Osteoblast (primary cell): ENCODE results near the gene GAD2. TPM values are rescaled to one million over a fixed set of nuclear protein-coding genes. Genes with fewer than 3 reads are reported as not detected.

Source experiments
- DNase-seq: peaks from one replicate; pipeline ENCODE4 v3.0.0; 2011; ENCODE audit warnings: low spot score, mixed read lengths; ENCODE audit not compliant: insufficient read length; ENCODE audit errors: missing footprints
- H2AFZ ChIP-seq: 2 replicates; pipeline ENCODE4 v1.6.0; 2011; ENCODE audit warnings: mild to moderate bottlenecking, low read length
- H3K27ac ChIP-seq: 2 replicates; pipeline ENCODE4 v1.5.1; 2011; ENCODE audit warnings: mild to moderate bottlenecking, low read depth, low read length, moderate library complexity
- H3K27me3 ChIP-seq: 2 replicates; pipeline ENCODE4 v1.6.0; 2012; ENCODE audit warnings: mild to moderate bottlenecking, control low read depth, inconsistent platforms, low read length, moderate library complexity; ENCODE audit not compliant: insufficient read depth
- H3K36me3 ChIP-seq: 2 replicates; pipeline ENCODE4 v1.5.1; 2011; ENCODE audit warnings: mild to moderate bottlenecking, low read length, control low read depth, moderate library complexity; ENCODE audit not compliant: insufficient read depth
- H3K4me1 ChIP-seq: 2 replicates; pipeline ENCODE4 v1.5.1; 2011; ENCODE audit warnings: mild to moderate bottlenecking, low read length, control low read depth, moderate library complexity; ENCODE audit not compliant: insufficient read depth
- H3K4me2 ChIP-seq: 2 replicates; pipeline ENCODE4 v1.6.0; 2011; ENCODE audit warnings: mild to moderate bottlenecking, low read length; ENCODE audit not compliant: insufficient read depth
- H3K4me3 ChIP-seq: fragments of 200-600 bp; sonication (generic); 3 replicates; pipeline ENCODE4 v1.5.1; 2012; ENCODE audit warnings: mild to moderate bottlenecking, low read length, inconsistent platforms; ENCODE audit not compliant: insufficient read depth
- H3K79me2 ChIP-seq: 2 replicates; pipeline ENCODE4 v1.6.0; 2012; ENCODE audit warnings: mild to moderate bottlenecking, low read length, control low read depth, inconsistent platforms; ENCODE audit not compliant: insufficient read depth
- H3K9me3 ChIP-seq: 2 replicates; pipeline ENCODE4 v1.5.1; 2011; ENCODE audit warnings: low read depth, low read length, control low read depth
- H4K20me1 ChIP-seq: 2 replicates; pipeline ENCODE4 v1.6.0; 2012; ENCODE audit warnings: mild to moderate bottlenecking, low read length, control low read depth; ENCODE audit not compliant: insufficient read depth
- CTCF ChIP-seq: IDR thresholded peaks from 2 replicates; pipeline ENCODE4 v1.5.1; 2011; ENCODE audit warnings: mild to moderate bottlenecking, low read depth, low read length, moderate library complexity; ENCODE audit errors: extremely low read depth
- total RNA-seq: library from RNA; depleted of rRNA; stranded (reverse); fragments of >200 nt; gene quantifications from 2 replicates; pipeline ENCODE4 v1.2.3, GENCODE V29; 2012

The GAD2 gene
- total RNA-seq, 1 donor = not detected

GRCh38 chr10:26215396-26215934 is 1.1 kb upstream of the GAD2 start:
- Histone ChIP-seq H3K27me3 (peaks cover 53% of the 10 kb centered on the region), H3K9me3 (no peaks in the 10 kb centered on the region), H3K36me3 (no peaks in the 10 kb centered on the region), H3K4me3 (no peak overlapping the region), H4K20me1 (no peaks in the 10 kb centered on the region), H3K4me2 (no peak overlapping the region), H3K4me1 (no peaks in the 10 kb centered on the region), H3K79me2 (no peaks in the 10 kb centered on the region), H2AFZ (no peak overlapping the region), H3K27ac (no peak overlapping the region)
- no peak for DNase-seq
- no peak for TF ChIP-seq CTCF

- Histone ChIP-seq H3K79me2 (no peaks in the 10 kb centered on the region), H2AFZ (no peak overlapping the region), H3K4me3 (no peak overlapping the region), H3K36me3 (no peaks in the 10 kb centered on the region), H3K27me3 (peaks cover 53% of the 10 kb centered on the region), H3K9me3 (no peaks in the 10 kb centered on the region), H3K4me2 (peak overlapping the region; percentile 13), H4K20me1 (no peaks in the 10 kb centered on the region), H3K27ac (no peak overlapping the region), H3K4me1 (no peaks in the 10 kb centered on the region)
- no peak for TF ChIP-seq CTCF
- no peak for DNase-seq
Measured at GRCh38 chr10:26215935-26216584, 514 bp upstream of the GAD2 start.

- TF ChIP-seq CTCF = no peak
- Histone ChIP-seq H4K20me1 (no peaks in the 10 kb centered on the region), H3K4me3 (no peak overlapping the region), H3K27ac (no peak overlapping the region), H3K4me2 (no peak overlapping the region), H3K79me2 (no peaks in the 10 kb centered on the region), H3K27me3 (peaks cover 53% of the 10 kb centered on the region), H3K4me1 (no peaks in the 10 kb centered on the region), H3K36me3 (no peaks in the 10 kb centered on the region), H3K9me3 (no peaks in the 10 kb centered on the region), H2AFZ (no peak overlapping the region)
- DNase-seq = no peak
Measured at GRCh38 chr10:26217396-26218086, 967 bp downstream of the GAD2 start.

- H3K27me3 ChIP-seq = peaks cover 45% of the 10 kb centered on the region
- no peak overlapping the region for H3K4me2 ChIP-seq
Measured at GRCh38 chr10:26219676-26220075, 3.1 kb downstream of the GAD2 start.

More at GRCh38 chr10:26219676-26220075, 3.1 kb downstream of the GAD2 start:
- H3K9me3 ChIP-seq = no peaks in the 10 kb centered on the region
- H3K27ac ChIP-seq = no peak overlapping the region
- TF ChIP-seq CTCF = no peak
- no peak for DNase-seq
- H4K20me1 ChIP-seq = no peaks in the 10 kb centered on the region
- no peak overlapping the region for H2AFZ ChIP-seq
- H3K79me2 ChIP-seq = no peaks in the 10 kb centered on the region
- H3K4me3 ChIP-seq = no peak overlapping the region
- H3K4me1 ChIP-seq = no peaks in the 10 kb centered on the region
- H3K36me3 ChIP-seq = no peaks in the 10 kb centered on the region
